ENCODE measurements around the gene ERC2.

The ERC2 gene

DNA sequence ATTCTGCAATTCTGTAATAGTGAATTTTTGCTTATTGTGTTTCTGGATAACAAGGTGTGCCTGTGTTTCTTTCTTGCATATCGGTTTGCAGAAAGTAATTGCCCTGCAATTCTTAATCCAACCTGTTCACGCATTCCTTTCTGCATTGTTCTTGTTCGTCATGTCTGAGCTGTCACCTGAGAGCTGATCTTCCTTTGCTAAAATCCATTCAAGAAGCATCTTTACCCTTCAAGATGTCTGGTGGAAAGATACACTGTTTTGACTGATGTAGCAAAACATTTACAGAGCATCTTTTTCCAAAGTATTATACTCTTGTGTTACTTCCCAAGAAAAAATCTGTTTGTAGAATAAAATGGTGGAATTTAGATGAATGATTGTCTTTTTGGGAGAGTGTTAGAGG is 822.1 kb downstream of the ERC2 start:
- H3K27me3 Mint-ChIP-seq (ENCODE audit: low read depth): peaks cover 3% of the 10 kb centered on the region
- H3K9me3 Mint-ChIP-seq: no peaks in the 10 kb centered on the region
- no peaks in the 10 kb centered on the region for H3K4me1 Mint-ChIP-seq (ENCODE audit: low read depth)
- no peaks in the 10 kb centered on the region for H3K36me3 Mint-ChIP-seq (ENCODE audit: low read depth)
- no peak overlapping the region for H3K4me3 Mint-ChIP-seq
- H3K27ac Mint-ChIP-seq: no peak overlapping the region

DNA sequence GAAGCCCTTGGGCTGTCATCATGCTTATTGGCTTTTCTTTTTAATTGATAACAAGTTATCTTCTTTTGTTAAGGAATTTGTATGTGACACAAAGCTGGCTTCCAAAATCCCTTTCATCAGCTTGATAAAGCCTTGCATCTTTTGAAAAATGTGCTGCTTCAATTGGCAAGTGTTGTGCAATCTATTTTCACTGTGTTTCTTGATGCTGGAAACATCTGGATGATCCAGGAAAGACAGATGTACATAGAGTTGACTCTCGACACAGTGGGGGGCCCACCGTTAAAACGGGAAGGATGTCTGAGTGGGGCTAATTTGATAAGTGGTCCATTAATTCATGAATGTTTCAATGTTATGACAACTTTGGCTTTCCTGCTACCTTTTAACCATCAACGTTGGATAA is 822.8 kb downstream of the ERC2 start:
- H3K4me3 Mint-ChIP-seq: no peak overlapping the region
- H3K36me3 Mint-ChIP-seq (ENCODE audit: low read depth): no peaks in the 10 kb centered on the region
- no peaks in the 10 kb centered on the region for H3K4me1 Mint-ChIP-seq (ENCODE audit: low read depth)
- H3K9me3 Mint-ChIP-seq: no peaks in the 10 kb centered on the region
- H3K27me3 Mint-ChIP-seq (ENCODE audit: low read depth): peaks cover 3% of the 10 kb centered on the region
- H3K27ac Mint-ChIP-seq: no peak overlapping the region

DNA sequence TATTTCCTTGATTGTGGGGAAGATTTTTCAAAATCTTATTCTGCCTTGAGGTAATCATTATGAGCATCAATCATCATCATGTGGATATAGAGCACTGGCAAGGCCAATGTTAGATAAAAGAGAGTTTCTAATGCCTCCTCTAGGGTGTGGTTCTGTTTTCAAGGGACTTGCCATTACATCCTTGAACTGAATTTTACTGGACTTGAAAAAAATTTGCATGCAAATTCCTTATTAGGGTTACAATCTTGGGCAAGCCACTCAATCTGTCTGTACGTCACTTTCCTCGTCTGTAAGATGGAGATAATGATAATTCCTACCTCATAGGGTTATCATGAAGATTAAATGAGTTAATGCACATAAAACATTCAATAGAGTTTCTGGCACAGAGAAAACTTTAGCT is 825.0 kb downstream of the ERC2 start:
- H3K27ac Mint-ChIP-seq: no peak overlapping the region
- H3K4me3 Mint-ChIP-seq: no peak overlapping the region
- no peaks in the 10 kb centered on the region for H3K9me3 Mint-ChIP-seq
- H3K27me3 Mint-ChIP-seq (ENCODE audit: low read depth): peaks cover 3% of the 10 kb centered on the region
- H3K4me1 Mint-ChIP-seq (ENCODE audit: low read depth): no peaks in the 10 kb centered on the region
- no peaks in the 10 kb centered on the region for H3K36me3 Mint-ChIP-seq (ENCODE audit: low read depth)

DNA sequence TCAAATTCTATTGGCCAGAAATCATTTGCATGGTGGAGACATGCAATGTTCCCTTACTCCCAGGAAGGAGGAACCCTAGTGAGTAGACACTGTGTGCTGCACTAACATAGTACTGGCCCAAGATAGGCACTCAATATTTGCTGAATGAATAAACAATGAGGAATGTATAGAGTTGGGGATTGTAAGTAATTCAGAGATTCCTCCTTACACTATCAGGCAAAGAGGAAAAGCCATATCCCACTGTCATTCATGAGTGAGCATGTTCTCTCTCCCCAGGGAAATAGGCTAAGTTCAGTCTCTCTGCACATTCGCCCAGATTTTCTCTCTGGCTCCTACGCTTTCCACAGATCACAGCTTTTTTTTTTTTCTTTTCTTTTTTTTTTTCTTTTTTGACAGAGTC is 826.3 kb downstream of the ERC2 start:
- Mint-ChIP-seq H3K27ac (no peak overlapping the region), H3K4me1 (ENCODE audit: low read depth) (no peaks in the 10 kb centered on the region), H3K36me3 (ENCODE audit: low read depth) (no peaks in the 10 kb centered on the region), H3K4me3 (no peak overlapping the region), H3K27me3 (ENCODE audit: low read depth) (peaks cover 2% of the 10 kb centered on the region), H3K9me3 (no peaks in the 10 kb centered on the region)

DNA sequence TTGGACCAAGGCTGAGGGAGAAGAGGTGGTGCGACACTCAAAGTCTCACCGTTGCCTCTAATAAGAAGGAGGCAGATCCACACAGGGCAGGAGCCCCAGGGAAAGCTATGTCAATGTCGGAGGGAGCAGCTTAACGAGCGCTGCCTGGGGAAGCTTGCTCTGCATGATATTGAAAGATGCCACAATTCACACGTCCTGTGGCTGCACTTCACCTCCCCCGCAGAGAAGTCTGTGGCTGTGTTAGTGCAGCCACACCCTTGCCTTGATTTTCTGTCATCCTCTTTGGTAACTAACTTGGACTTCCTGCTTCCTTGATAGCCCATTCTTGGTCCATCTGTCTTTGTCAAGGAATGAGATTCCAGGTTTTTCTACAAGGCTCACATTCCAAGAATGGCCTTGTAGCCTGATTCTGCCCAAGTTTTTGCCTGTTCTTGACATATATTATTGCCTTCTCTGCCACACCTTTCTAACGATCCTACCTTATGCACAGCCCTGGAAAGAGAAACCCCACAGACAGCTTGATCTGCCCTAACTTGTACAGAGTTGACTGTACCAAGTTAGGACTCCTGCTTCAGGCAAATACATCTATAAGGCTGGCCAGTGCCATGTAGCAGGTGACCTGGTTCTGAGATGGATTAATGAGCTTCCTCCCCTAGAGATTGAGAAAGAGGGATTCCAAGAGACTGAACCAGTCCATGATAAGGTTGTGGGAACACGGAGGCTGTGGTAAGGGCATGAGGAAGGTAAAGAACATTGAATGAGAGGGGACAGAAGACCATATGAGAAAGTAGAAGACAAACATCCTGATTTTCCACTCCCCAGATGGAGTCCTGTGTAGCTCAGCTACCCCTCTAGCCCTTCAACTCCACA is 828.1 kb downstream of the ERC2 start:
- no peaks in the 10 kb centered on the region for H3K4me1 Mint-ChIP-seq (ENCODE audit: low read depth)
- H3K4me3 Mint-ChIP-seq: no peak overlapping the region
- H3K27ac Mint-ChIP-seq: no peak overlapping the region
- no peaks in the 10 kb centered on the region for H3K36me3 Mint-ChIP-seq (ENCODE audit: low read depth)
- H3K9me3 Mint-ChIP-seq: no peaks in the 10 kb centered on the region
- H3K27me3 Mint-ChIP-seq (ENCODE audit: low read depth): no peaks in the 10 kb centered on the region

DNA sequence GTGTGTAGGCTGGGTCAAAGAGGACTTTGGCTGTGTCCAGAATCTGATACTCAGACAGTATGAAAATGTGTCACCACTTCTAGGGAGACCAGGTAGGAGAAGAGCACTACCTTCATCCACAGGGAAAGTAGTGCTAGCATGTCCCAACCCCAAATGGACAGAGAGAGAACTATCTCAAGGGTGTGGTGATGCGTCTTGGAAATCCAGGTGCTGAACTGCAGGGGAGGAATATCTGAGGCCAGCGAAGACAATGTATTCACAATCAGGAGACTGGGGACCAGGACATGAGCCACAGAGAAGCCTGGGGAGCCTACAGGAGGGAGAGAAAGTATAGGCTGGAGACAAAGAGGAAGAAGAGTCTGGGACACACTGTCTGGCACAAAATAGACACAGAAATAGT is 829.1 kb downstream of the ERC2 start:
- Mint-ChIP-seq H3K4me3 (no peak overlapping the region), H3K4me1 (ENCODE audit: low read depth) (no peaks in the 10 kb centered on the region), H3K27ac (no peak overlapping the region), H3K27me3 (ENCODE audit: low read depth) (no peaks in the 10 kb centered on the region), H3K36me3 (ENCODE audit: low read depth) (no peaks in the 10 kb centered on the region), H3K9me3 (no peaks in the 10 kb centered on the region)

DNA sequence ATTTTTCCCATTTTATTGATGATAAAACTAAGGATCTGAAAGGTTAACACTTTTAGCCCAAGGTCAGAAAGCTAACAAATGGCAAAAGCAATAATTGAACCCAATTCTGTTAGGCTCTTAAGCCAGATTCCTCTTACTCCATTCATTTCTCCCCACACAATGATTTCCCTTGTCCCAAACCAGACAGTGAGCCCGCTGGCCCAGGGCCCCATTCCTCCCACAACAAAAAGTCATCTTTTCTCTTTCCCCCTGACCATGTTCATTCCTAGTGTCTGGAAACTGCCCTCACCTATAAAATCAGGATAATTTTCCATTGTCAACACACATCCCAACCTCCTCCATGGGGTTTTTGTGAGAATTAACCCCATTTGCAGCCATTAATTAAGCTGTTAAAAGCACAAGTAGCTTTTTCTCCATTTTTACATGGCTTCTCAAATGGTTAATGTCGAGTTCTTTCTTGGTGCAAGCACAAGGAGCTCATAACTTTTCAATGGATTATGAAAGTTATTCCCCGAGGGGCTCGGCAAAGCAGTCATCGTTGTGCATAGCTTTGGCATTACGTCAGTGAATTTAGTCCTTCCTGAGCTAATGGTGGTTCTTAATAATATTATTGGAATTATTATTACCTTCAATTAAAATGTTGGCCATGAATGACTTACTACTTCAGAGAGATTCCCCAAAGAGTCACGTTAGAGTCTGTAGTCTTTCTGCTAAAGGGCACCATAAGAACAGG is 830.2 kb downstream of the ERC2 start:
- no peaks in the 10 kb centered on the region for H3K36me3 Mint-ChIP-seq (ENCODE audit: low read depth)
- no peaks in the 10 kb centered on the region for H3K4me1 Mint-ChIP-seq (ENCODE audit: low read depth)
- no peaks in the 10 kb centered on the region for H3K9me3 Mint-ChIP-seq
- no peak overlapping the region for H3K4me3 Mint-ChIP-seq
- no peak overlapping the region for H3K27ac Mint-ChIP-seq
- no peaks in the 10 kb centered on the region for H3K27me3 Mint-ChIP-seq (ENCODE audit: low read depth)

DNA sequence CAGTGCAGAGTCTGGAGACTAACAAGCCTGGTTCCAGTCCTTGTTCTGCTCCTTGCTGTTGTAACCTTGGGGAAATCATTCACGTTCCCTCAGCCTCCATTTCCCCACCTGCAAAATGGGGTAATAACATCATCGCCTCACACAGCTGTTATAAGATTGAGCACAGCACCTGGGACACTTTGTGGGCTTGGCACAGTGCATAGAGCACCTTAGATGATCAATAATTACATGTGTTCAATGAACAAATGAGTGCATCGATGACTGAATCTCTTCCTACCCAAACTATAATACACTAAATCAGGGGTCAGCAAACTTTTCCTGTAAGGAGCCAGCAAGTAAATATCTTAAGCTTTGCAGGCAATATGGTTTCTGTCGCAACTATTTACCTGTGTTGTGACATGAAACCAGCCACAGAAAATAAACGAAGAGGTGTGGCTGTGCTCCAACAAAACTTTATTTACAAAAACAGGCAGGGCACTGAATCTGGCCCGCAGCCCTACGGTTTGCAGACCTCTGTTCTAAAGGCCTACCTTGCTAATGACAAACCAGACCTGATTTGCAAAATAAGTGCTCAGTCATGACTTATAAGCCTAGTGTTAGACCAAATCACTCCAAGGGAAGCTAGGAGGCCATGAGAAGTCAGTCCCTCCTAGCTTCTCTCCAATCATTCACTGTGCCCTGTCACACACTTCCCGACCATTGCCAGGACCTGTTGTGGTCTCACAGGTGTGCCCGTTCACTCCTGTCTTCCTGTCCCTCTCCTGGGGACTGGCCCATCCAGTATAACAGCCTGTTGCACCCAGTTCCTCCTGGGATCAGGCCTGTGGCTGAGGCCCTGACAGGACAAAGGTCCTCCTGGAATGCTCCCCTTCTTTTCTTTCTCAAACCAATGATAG is 831.7 kb downstream of the ERC2 start:
- Mint-ChIP-seq H3K4me3 (no peak overlapping the region), H3K36me3 (ENCODE audit: low read depth) (no peaks in the 10 kb centered on the region), H3K9me3 (no peaks in the 10 kb centered on the region), H3K27ac (no peak overlapping the region), H3K27me3 (ENCODE audit: low read depth) (no peaks in the 10 kb centered on the region), H3K4me1 (ENCODE audit: low read depth) (no peaks in the 10 kb centered on the region)

DNA sequence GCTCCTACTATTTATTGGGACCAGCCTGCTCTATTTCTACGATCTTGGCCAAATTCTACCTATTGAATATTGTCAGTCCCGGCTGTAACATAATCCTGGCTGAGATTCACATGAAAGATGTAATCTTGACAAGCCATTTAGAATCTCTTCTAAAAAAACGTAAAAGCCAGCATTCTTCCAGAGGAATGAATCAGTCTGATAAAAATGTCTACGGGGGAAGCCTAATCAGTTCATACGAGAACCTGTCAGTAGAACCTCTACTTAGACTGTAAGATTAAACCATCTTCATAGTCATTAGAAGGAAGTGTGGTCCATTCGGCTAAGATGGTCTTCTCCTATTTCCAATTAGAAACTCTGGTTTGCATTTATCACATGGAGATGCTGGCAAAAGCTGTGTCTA is 833.9 kb downstream of the ERC2 start:
- H3K4me3 Mint-ChIP-seq: no peak overlapping the region
- no peaks in the 10 kb centered on the region for H3K27me3 Mint-ChIP-seq (ENCODE audit: low read depth)
- no peaks in the 10 kb centered on the region for H3K4me1 Mint-ChIP-seq (ENCODE audit: low read depth)
- H3K36me3 Mint-ChIP-seq (ENCODE audit: low read depth): no peaks in the 10 kb centered on the region
- no peak overlapping the region for H3K27ac Mint-ChIP-seq
- H3K9me3 Mint-ChIP-seq: no peaks in the 10 kb centered on the region

DNA sequence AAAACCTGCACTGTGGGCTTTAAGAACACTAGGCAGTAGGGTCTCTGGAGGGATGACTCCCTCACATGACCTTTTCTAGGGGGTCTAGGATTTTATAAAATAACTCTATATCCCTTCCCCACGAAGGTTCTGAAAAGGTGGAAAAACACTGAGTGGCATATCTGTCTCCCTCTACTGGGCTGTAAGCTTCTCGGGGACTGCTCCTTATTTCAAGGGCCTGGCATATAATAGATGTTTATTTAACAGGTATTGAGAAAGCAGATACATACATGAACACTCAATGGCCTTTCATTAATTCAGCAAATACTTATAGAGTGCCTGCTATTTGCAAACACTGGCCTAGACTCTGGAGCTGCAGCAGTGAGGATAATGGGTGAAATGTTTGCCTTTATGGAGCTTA is 834.9 kb downstream of the ERC2 start:
- no peaks in the 10 kb centered on the region for H3K4me1 Mint-ChIP-seq (ENCODE audit: low read depth)
- no peaks in the 10 kb centered on the region for H3K27me3 Mint-ChIP-seq (ENCODE audit: low read depth)
- no peak overlapping the region for H3K4me3 Mint-ChIP-seq
- H3K9me3 Mint-ChIP-seq: no peaks in the 10 kb centered on the region
- no peak overlapping the region for H3K27ac Mint-ChIP-seq
- H3K36me3 Mint-ChIP-seq (ENCODE audit: low read depth): no peaks in the 10 kb centered on the region

DNA sequence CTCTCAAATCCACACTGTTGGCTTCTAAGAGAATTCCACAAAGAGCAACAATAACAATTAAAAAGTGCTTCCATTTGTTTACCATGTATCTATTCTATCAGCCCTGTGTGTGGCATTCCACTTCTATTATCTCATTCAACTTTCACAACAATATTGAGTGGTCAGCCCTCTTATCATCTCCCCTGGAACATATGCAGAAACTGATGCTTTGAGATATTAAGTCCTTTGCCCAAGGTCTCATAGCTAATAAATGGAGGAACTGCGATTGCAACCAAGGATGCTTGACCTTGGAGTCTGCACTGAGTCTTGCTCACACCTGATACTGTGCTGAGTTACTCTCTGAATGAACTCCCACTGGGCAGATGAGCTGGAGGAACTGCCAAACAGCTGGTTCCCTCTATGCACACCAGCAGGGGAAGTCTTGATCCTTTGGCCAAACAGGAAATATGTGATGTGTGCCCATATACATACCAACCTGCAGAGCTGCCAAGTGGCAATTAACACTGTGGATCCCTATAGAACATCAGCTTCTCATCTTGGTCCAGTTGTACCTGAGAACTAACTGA is 836.4 kb downstream of the ERC2 start:
- H3K4me3 Mint-ChIP-seq: no peak overlapping the region

DNA sequence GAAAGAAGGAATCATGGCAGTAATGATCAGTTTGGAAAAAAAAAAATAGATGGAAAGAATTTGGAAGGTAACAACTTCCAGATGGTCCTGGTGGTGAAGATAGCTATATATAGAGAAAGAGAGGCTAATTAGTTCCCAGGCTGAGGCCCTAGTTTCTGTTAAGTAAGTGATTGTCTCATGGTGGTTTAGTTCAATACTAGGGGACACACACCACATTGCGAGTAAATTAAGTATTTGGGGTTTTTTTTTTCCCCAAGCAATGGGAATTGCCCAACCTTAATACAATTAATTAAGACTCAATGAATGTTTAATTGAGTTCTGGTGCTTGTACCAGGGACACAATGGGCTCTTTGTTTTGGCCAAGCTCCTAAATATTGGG is 837.4 kb downstream of the ERC2 start:
- Mint-ChIP-seq H3K4me1 (ENCODE audit: low read depth) (no peaks in the 10 kb centered on the region), H3K27ac (no peak overlapping the region), H3K9me3 (no peaks in the 10 kb centered on the region), H3K36me3 (ENCODE audit: low read depth) (no peaks in the 10 kb centered on the region), H3K27me3 (ENCODE audit: low read depth) (no peaks in the 10 kb centered on the region), H3K4me3 (no peak overlapping the region)

More for the DNA sequence above, 836.4 kb downstream of the ERC2 start:
- H3K9me3 Mint-ChIP-seq: no peaks in the 10 kb centered on the region
- H3K27ac Mint-ChIP-seq: no peak overlapping the region
- H3K27me3 Mint-ChIP-seq (ENCODE audit: low read depth): no peaks in the 10 kb centered on the region
- no peaks in the 10 kb centered on the region for H3K36me3 Mint-ChIP-seq (ENCODE audit: low read depth)
- H3K4me1 Mint-ChIP-seq (ENCODE audit: low read depth): no peaks in the 10 kb centered on the region

DNA sequence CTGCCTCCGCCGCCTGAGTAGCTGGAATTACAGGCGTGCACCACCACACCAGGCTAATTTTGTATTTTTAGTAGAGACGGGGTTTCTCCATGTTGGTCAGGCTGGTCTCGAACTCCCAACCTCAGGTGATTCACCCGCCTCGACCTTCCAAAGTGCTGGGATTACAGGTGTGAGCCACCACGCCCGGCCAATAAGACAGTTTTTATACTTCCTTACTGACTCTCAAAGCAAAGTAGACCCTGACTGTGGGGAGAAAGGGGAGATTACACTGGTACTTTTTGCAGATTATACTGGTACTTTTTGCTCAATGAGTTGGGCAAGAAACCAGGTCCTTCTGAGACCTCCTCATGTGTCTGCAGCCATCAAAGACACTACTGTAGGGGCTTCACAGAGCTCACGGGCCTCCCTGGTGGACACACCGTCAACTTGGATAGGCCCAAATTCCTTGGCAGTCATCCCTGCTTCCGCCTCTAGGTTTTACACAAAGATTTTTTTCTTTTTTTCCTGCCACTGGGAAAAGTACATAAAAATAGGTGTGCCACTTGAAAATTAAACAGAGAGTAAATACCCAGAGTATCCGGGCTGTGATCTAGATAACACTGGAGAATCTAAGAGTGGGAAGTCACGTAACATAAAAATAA is 837.9 kb downstream of the ERC2 start:
- Mint-ChIP-seq H3K27me3 (ENCODE audit: low read depth) (no peaks in the 10 kb centered on the region), H3K4me3 (no peak overlapping the region), H3K9me3 (no peaks in the 10 kb centered on the region), H3K36me3 (ENCODE audit: low read depth) (no peaks in the 10 kb centered on the region), H3K27ac (no peak overlapping the region), H3K4me1 (ENCODE audit: low read depth) (no peaks in the 10 kb centered on the region)

DNA sequence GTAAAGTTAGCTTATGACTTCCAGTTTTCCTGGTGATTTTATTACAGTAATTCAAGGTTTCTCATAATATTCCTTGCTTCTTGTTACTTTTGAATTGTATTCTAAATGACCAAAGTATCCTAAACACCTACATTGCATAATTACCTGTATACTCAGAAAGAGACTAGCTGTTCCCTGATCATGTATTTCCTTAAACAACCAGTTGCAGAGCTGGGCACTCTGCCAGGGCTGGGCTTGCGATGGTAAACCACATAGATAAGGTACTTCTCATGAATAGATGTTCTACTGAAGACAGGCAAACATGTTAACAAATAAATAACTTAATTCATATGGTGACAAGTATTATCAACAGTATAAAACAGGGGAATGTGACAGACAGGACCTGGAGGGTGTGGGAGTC is 838.8 kb downstream of the ERC2 start:
- no peaks in the 10 kb centered on the region for H3K9me3 Mint-ChIP-seq
- no peaks in the 10 kb centered on the region for H3K36me3 Mint-ChIP-seq (ENCODE audit: low read depth)
- H3K4me3 Mint-ChIP-seq: no peak overlapping the region
- no peak overlapping the region for H3K27ac Mint-ChIP-seq
- H3K4me1 Mint-ChIP-seq (ENCODE audit: low read depth): no peaks in the 10 kb centered on the region
- no peaks in the 10 kb centered on the region for H3K27me3 Mint-ChIP-seq (ENCODE audit: low read depth)

Data from T-helper 1 cell treated with Interleukin-12 subunit alpha and Interleukin-12 subunit beta and Interleukin-4 antibody, amounts not matched to agents 30 μg/mL and 1 μg/mL, for 36 hours (primary cell).